Measurements from ENCODE around the gene SCAMP2. TPM values are rescaled to one million over a fixed set of nuclear protein-coding genes. Genes with fewer than 3 reads are reported as not detected.

The SCAMP2 gene
- total and polyA plus RNA-seq, 2 of the 13 experiments (the other 11 are each of a cell fraction or from before 2014, with no cell fraction given), result 34.8 to 121 TPM

GRCh38 chr15:74835312-74835823 is 37.8 kb downstream of the SCAMP2 start (continued):
- TF ChIP-seq GATA4 (IDR thresholded peaks at IDR 0.05; ENCODE audit: borderline replicate concordance, low read depth), result no peak
- TF ChIP-seq THAP8 (CRISPR knock-in tag; IDR thresholded peaks at IDR 0.05; ENCODE audit: borderline replicate concordance), result no peak
- no peak for TF ChIP-seq PLRG1 (conservative IDR thresholded peaks at IDR 0.05)
- no peak for TF ChIP-seq ZIK1 (CRISPR knock-in tag; IDR thresholded peaks at IDR 0.05; ENCODE audit: borderline replicate concordance, low read depth)
- TF ChIP-seq MIXL1 (CRISPR knock-in tag; IDR thresholded peaks at IDR 0.05), result no peak
- TF ChIP-seq CERS6 (CRISPR knock-in tag; IDR thresholded peaks at IDR 0.05), result no peak
- TF ChIP-seq ZSCAN31 (CRISPR knock-in tag; IDR thresholded peaks at IDR 0.05; ENCODE audit: low read depth), result no peak
- TF ChIP-seq, protein P1, sequence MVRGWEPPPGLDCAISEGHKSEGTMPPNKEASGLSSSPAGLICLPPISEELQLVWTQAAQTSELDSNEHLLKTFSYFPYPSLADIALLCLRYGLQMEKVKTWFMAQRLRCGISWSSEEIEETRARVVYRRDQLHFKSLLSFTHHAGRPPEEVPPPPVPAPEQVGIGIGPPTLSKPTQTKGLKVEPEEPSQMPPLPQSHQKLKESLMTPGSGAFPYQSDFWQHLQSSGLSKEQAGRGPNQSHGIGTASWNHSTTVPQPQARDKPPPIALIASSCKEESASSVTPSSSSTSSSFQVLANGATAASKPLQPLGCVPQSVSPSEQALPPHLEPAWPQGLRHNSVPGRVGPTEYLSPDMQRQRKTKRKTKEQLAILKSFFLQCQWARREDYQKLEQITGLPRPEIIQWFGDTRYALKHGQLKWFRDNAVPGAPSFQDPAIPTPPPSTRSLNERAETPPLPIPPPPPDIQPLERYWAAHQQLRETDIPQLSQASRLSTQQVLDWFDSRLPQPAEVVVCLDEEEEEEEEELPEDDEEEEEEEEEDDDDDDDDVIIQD (CRISPR knock-in tag; IDR thresholded peaks at IDR 0.05; ENCODE audit: low read depth), result no peak
- no peak; the same call in 1 of the 2 replicates for TF ChIP-seq ARID4A (CRISPR knock-in tag; IDR thresholded peaks at IDR 0.05; ENCODE audit: borderline replicate concordance)
- TF ChIP-seq CTCF (CRISPR knock-in tag; IDR thresholded peaks at IDR 0.05), result peak; percentile 82
- TF ChIP-seq TARDBP (CRISPR knock-in tag; IDR thresholded peaks at IDR 0.05), result no peak
- no peak for TF ChIP-seq FOXK1 (CRISPR knock-in tag; IDR thresholded peaks at IDR 0.05; ENCODE audit: borderline replicate concordance, low read depth)
- TF ChIP-seq, protein P2, sequence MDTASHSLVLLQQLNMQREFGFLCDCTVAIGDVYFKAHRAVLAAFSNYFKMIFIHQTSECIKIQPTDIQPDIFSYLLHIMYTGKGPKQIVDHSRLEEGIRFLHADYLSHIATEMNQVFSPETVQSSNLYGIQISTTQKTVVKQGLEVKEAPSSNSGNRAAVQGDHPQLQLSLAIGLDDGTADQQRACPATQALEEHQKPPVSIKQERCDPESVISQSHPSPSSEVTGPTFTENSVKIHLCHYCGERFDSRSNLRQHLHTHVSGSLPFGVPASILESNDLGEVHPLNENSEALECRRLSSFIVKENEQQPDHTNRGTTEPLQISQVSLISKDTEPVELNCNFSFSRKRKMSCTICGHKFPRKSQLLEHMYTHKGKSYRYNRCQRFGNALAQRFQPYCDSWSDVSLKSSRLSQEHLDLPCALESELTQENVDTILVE (CRISPR knock-in tag; IDR thresholded peaks at IDR 0.05), result no peak
- no peak for TF ChIP-seq MTA1 (CRISPR knock-in tag; IDR thresholded peaks at IDR 0.05; ENCODE audit: borderline replicate concordance)
- no peak for TF ChIP-seq MAZ (IDR thresholded peaks at IDR 0.05; ENCODE audit: borderline replicate concordance, low read depth, low read length)
- TF ChIP-seq MAZ (CRISPR knock-in tag; IDR thresholded peaks at IDR 0.05; ENCODE audit: low read depth), result no peak
- TF ChIP-seq ZNF331 (CRISPR knock-in tag; IDR thresholded peaks at IDR 0.05), result peak; percentile 41; the same call in 1 of the 2 replicates
- TF ChIP-seq TBL1XR1 (IDR thresholded peaks at IDR 0.05; ENCODE audit: borderline replicate concordance, low read length, partially characterized antibody), result no peak
- no peak for TF ChIP-seq ZNF749 (CRISPR knock-in tag; IDR thresholded peaks at IDR 0.05; ENCODE audit: borderline replicate concordance)
- no peak for TF ChIP-seq SCMH1 (CRISPR knock-in tag; IDR thresholded peaks at IDR 0.05; ENCODE audit: borderline replicate concordance)

Data from HepG2 (cell line).